SH-SY5Y (cell line): ENCODE measurements around the gene ATG10.

Experiments used
- GATA2 ChIP-seq: IDR thresholded peaks from 2 replicates; pipeline ENCODE4 v1.6.1; 2011; ENCODE audit warnings: mild to moderate bottlenecking, low read depth, low read length
- GATA3 ChIP-seq: IDR thresholded peaks from 2 replicates; pipeline ENCODE4 v1.6.1; 2011; ENCODE audit warnings: low read depth, mild to moderate bottlenecking, low read length, moderate library complexity

- TF ChIP-seq GATA3 (no peak), GATA2 (no peak)
Observed at GRCh38 chr5:82165740-82166530, 194.1 kb downstream of the ATG10 start.
